CD8-positive, alpha-beta memory T cell (primary cell): Measurements from ENCODE around the gene ZCCHC24. TPM values are rescaled to one million over a fixed set of nuclear protein-coding genes. Genes with fewer than 3 reads are reported as not detected.
"Not testable (repeated sequence)": the region's sequence is repeated elsewhere in the genome, so short reads cannot be mapped to it uniquely, and the experiment has no call there.

Experiments
- CTCF ChIA-PET: fragments of 350-600 bp; sonication (Branson Sonifier 250); formaldehyde crosslinking; loops from one replicate; lab custom pipeline; 2021; ENCODE audit warnings: antibody characterized with exemption; lab: Charles Lee
- POLR2A ChIA-PET: fragments of 350-600 bp; sonication (Branson Sonifier 250); formaldehyde crosslinking; loops from one replicate; lab custom pipeline; 2021; ENCODE audit warnings: antibody characterized with exemption; lab: Charles Lee
- DNase-seq, 5 donors: peaks; one replicate each; pipeline versions ENCODE4 v3.0.0 to v3.0.0-alpha.2; 2020 to 2022; ENCODE audit warnings: mixed read lengths in 1 of 5
- H3K27ac ChIP-seq: one replicate; pipeline ENCODE4 v1.7.0; 2013; ENCODE audit warnings: low read depth, mild to moderate bottlenecking, low read length, moderate library complexity
- H3K27me3 ChIP-seq: 2 replicates; pipeline ENCODE4 v1.7.0; 2013; ENCODE audit warnings: low read length, mild to moderate bottlenecking; ENCODE audit not compliant: insufficient read depth, poor library complexity, severe bottlenecking
- H3K36me3 ChIP-seq: 2 replicates; pipeline ENCODE4 v1.7.0; 2013; ENCODE audit warnings: mild to moderate bottlenecking, low read length, moderate library complexity; ENCODE audit not compliant: insufficient read depth
- H3K4me1 ChIP-seq: 2 replicates; pipeline ENCODE4 v1.7.0; 2013; ENCODE audit warnings: mild to moderate bottlenecking, low read length, moderate library complexity; ENCODE audit not compliant: insufficient read depth
- H3K4me3 ChIP-seq: 2 replicates; pipeline ENCODE4 v1.7.0; 2013; ENCODE audit warnings: mild to moderate bottlenecking, low read length
- H3K9me3 ChIP-seq: 2 replicates; pipeline ENCODE4 v1.7.0; 2013; ENCODE audit warnings: mild to moderate bottlenecking, low read length
- H3K27ac Mint-ChIP-seq, 8 donors: one replicate each; pipeline ENCODE4 v1.8.0; 2020 to 2021; ENCODE audit warnings: mixed read lengths in 8 of 8, mild to moderate bottlenecking in 6 of 8, inconsistent platforms in 3 of 8, moderate library complexity in 3 of 8
- H3K27me3 Mint-ChIP-seq, 2 donors: one replicate each; pipeline ENCODE4 v1.8.0; 2020 to 2021; ENCODE audit warnings: mixed read lengths in 2 of 2, mild to moderate bottlenecking in 1 of 2, moderate library complexity in 1 of 2
- H3K36me3 Mint-ChIP-seq, 3 donors: one replicate each; pipeline ENCODE4 v1.8.0; 2020 to 2021; ENCODE audit warnings: mixed read lengths in 3 of 3, inconsistent platforms in 1 of 3, mild to moderate bottlenecking in 1 of 3
- H3K4me1 Mint-ChIP-seq, 3 donors: one replicate each; pipeline ENCODE4 v1.8.0; 2020 to 2021; ENCODE audit warnings: mixed read lengths in 3 of 3, inconsistent platforms in 1 of 3, mild to moderate bottlenecking in 1 of 3
- H3K4me3 Mint-ChIP-seq, 7 donors: one replicate each; pipeline ENCODE4 v1.8.0; 2020 to 2021; ENCODE audit warnings: mixed read lengths in 7 of 7, mild to moderate bottlenecking in 6 of 7, moderate library complexity in 4 of 7, inconsistent platforms in 2 of 7
- H3K9me3 Mint-ChIP-seq, 5 donors: one replicate each; pipeline ENCODE4 v1.8.0; 2020 to 2022; ENCODE audit warnings: mixed read lengths in 5 of 5, mild to moderate bottlenecking in 3 of 5, moderate library complexity in 2 of 5, inconsistent platforms in 1 of 5
- polyA plus RNA-seq: library from polyadenylated mRNA; unstranded; fragments of 300-500 nt; fragmentation: Illumina TruSeq; gene quantifications from one replicate; pipeline ENCODE4 v1.2.3, GENCODE V29; 2021
- total RNA-seq, 2 experiments: library from RNA; stranded (reverse); gene quantifications; one replicate each; pipeline ENCODE4 v1.2.3, GENCODE V29; 2021

Gene ZCCHC24
- total and polyA plus RNA-seq, 3 experiments from 2014 or later: 0.83 to 1.4 (median 1.00) TPM

GRCh38 chr10:79332610-79333315 lies 112.7 kb downstream of the ZCCHC24 start:
- H3K4me3 ChIP-seq, POLR2A ChIA-PET: not testable (repeated sequence)
- H3K27ac Mint-ChIP-seq: peak overlapping the region in 1 of 8 donors; percentile 84

More at GRCh38 chr10:79332610-79333315, 112.7 kb downstream of the ZCCHC24 start:
- not testable (repeated sequence) for DNase-seq, H3K27me3 ChIP-seq, H3K9me3 Mint-ChIP-seq, H3K27ac ChIP-seq, H3K27me3 Mint-ChIP-seq, H3K9me3 ChIP-seq, H3K36me3 ChIP-seq, H3K36me3 Mint-ChIP-seq, H3K4me3 Mint-ChIP-seq
- H3K4me1 Mint-ChIP-seq: peaks cover 9 to 16% (median 11%) of the 10 kb centered on the region in 3 donors
- CTCF ChIA-PET: interaction anchor here (2.1 to 3.0 kb wide), 3 partner anchors 13 to 16 kb away, joined by 4 to 10 read pairs (median 7); partner anchors contain the start of gene PPIF
- peaks cover 10% of the 10 kb centered on the region for H3K4me1 ChIP-seq

Other genes with a start within 250 kb of the ZCCHC24 start
- 100 to 1,000 TPM; 173 to 181 TPM for gene PPIF, start 98.2 kb downstream of the ZCCHC24 start, total RNA-seq
- gene PPIF, start 98.2 kb downstream of the ZCCHC24 start, polyA plus RNA-seq: 13.7 TPM
- 1 to 10 TPM; 2.6 to 2.9 TPM for gene EIF5AL1, start 66.9 kb upstream of the ZCCHC24 start, total RNA-seq
- 0.16 TPM for gene EIF5AL1, start 66.9 kb upstream of the ZCCHC24 start, polyA plus RNA-seq
- gene SFTPA2, start 114.8 kb upstream of the ZCCHC24 start, total RNA-seq: not detected
- not detected for gene SFTPA2, start 114.8 kb upstream of the ZCCHC24 start, polyA plus RNA-seq
- gene SFTPA1, start 165.3 kb upstream of the ZCCHC24 start, total RNA-seq: not detected
- not detected for gene SFTPA1, start 165.3 kb upstream of the ZCCHC24 start, polyA plus RNA-seq